Measurements from ENCODE around the gene TPO.

TPO gene

DNA sequence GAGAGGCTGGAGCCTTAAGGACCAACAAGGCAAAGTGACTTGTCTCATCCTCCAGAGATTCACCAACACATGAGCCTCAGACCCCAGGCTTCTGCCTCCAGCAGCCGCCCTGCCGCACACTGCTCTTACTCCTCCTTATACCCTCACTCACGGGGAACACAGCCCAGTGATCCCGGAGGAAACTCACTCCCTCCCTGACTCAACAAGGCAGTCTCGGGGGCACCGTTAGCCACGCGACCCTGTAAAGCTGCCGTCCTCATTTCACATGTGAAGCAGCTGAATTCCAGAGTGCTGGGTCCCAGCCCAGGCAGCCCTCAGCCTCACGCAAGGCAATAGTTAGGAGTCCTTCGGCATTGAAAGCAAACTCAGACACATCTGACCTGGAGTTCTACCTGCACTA, 129.7 kb downstream of the TPO start:
- TF ChIP-seq, protein P1, sequence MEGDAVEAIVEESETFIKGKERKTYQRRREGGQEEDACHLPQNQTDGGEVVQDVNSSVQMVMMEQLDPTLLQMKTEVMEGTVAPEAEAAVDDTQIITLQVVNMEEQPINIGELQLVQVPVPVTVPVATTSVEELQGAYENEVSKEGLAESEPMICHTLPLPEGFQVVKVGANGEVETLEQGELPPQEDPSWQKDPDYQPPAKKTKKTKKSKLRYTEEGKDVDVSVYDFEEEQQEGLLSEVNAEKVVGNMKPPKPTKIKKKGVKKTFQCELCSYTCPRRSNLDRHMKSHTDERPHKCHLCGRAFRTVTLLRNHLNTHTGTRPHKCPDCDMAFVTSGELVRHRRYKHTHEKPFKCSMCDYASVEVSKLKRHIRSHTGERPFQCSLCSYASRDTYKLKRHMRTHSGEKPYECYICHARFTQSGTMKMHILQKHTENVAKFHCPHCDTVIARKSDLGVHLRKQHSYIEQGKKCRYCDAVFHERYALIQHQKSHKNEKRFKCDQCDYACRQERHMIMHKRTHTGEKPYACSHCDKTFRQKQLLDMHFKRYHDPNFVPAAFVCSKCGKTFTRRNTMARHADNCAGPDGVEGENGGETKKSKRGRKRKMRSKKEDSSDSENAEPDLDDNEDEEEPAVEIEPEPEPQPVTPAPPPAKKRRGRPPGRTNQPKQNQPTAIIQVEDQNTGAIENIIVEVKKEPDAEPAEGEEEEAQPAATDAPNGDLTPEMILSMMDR (IDR thresholded peaks at IDR 0.05; ENCODE audit: low read depth, low read length): no peak
- no peak for DNase-seq (ENCODE audit: extremely low read depth, low read depth)

DNA sequence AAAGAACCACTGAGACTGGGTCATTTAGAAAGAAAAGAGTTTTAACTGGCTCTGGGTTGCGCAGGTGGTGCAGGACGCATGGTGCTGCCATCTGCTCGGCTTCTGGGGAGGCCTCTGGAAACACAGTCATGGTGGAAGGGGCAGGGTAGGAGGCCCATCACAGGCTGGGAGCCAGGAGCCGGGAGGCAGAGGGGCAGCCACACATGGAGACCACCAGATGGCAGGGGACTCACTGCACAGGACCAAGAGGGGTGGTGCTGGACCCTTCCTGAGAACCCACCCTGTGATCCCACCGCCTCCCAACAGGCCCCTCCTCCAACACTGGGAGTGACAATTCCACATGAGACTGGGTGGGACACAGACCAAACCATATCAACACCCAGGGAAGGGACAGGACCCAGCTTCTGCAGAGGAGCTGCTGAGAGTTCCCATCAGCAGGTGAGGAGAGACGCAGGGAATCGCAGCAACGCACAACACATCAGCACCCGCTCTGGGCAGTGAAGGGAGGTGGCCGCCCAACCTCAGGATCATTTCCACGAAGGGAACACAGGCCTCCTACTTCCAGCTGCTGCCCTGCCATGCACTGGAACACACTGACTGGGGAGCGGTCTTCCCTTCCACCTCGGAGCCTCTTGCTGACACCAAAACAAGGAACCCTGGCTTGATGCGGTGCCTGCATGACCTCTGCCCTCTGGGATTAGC, 130.7 kb downstream of the TPO start:
- TF ChIP-seq, protein P1 (IDR thresholded peaks at IDR 0.05; ENCODE audit: low read depth, low read length): no peak
- DNase-seq (ENCODE audit: extremely low read depth, low read depth): no peak

DNA sequence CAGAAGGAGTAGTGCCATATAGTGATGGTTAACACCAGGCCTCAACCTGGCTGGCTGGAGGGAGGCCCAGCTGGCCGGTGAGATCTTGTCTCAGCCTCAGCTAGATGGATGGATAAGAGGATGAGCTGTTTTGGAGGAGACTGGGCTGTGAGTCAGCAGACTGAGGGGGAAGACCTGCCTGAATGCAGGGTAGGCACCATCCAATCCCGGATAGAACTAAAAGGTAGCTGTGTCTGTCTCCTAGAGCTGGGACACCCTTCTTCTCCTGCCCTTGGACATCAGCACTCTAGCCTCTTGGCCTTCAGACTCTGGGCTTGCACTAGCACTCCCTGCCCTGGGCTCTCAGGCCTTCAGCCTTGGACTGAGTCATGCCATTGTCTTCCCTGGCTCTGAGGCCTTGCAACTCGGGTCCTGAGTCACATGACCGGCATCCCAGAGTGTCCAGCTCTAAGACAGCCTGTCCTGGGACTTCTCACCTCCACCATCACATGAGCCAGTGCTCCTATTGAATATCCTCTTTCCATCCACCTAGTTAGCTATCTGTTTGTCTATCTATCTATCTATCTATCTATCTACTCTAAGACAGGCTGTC, 131.3 kb downstream of the TPO start:
- DNase-seq (ENCODE audit: extremely low read depth, low read depth): no peak

DNA sequence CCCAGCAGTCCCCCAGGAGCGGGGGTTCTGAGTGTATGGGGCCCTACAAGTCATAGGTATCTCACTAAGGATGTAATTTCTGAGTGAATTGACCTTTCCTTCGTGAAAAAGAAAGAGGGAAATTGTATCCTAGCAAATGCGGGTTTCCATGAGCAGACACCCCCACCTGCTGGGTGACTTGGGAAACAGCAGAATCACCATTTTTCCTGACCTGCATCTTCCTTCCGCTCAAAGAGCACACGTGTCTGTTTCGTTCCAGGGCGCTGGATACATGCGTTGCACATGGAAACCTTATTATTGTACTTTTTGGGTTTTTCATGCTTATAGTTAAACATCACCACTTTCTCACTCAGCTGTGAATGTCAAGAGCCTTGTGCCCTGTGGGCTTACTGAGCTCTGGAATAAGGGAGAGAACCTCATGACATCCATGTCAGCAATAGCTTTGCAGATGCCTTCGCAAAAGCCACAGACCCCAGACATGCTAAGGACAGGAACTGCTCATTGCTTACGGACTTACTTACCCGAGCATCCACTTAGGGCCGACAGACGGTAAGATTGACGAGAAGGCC, 132.8 kb downstream of the TPO start:
- DNase-seq (ENCODE audit: extremely low read depth, low read depth): peak; percentile 24
- TF ChIP-seq, protein P1 (IDR thresholded peaks at IDR 0.05; ENCODE audit: low read depth, low read length): peak; percentile 90

More for the DNA sequence above, 131.3 kb downstream of the TPO start:
- TF ChIP-seq, protein P1 (IDR thresholded peaks at IDR 0.05; ENCODE audit: low read depth, low read length): no peak

DNA sequence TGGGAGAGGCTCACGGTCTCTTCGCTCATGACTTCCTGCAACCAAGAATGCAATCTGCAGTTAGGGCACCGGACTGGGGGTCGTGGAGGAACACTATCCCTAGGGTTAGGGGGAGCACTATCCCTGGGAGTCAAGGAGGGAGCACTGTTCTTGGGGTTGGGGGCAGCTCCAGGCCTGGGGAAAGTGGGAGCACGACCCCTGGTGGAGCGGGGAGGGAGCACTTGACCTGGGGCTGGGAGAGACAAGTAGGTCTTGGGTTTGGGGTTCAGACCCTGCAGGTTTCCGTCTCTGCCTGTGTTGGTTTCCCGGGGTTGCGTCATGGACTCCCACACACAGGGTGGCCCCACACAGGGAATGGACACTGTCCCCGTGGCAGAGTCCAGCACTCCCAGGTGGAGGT, 133.6 kb downstream of the TPO start:
- DNase-seq (ENCODE audit: extremely low read depth, low read depth): no peak
- TF ChIP-seq, protein P1 (IDR thresholded peaks at IDR 0.05; ENCODE audit: low read depth, low read length): peak; percentile 21

DNA sequence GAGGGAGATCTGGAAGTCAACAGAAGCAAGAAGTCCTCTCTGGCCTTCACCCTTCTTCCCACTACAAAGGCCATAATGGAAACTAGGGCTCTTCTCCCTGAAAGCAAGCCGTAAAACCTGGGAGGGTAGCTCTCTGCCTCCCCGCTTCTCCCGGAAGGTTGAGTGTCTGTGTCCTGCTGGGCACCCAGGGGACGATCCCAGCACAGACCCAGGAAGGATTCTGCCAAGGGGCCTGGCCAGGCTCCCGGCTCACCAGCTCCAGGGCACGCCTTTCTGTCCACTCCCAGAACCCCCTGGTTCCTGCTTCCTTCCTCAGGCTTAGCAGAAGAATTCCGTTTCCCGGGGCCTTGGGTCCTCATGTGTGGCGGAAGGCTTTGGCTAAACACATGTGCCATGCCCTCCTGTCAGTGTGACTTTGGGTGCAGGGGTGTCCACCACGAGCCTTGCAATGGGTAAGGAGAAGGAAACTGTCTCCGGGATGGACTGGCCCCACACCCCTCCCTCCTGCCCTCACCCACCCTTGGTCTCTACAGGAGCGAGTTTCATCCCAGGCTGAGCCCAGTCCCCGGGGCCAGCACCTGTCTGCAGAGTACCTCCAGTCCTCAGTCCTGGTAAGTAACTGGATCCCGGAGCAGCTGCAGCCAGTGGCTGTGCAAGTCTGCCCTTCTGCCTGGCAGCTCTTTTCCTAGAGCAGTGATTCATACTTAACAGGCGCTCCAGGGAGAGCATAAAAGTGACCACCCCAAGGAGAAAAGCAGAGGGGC, 135.8 kb downstream of the TPO start:
- no peak for DNase-seq (ENCODE audit: extremely low read depth, low read depth)
- TF ChIP-seq, protein P1 (IDR thresholded peaks at IDR 0.05; ENCODE audit: low read depth, low read length): no peak

Data from AG09319 (cell line).